Measurements from ENCODE around the gene GSTK1.

The GSTK1 gene

GRCh38 chr7:143236408-143236990 lies 26.7 kb upstream of the GSTK1 start:
- Mint-ChIP-seq H3K27ac (no peak overlapping the region), H3K4me1 (peaks cover 11% of the 10 kb centered on the region), H3K4me3 (no peak overlapping the region), H3K27me3 (ENCODE audit: low read depth, poor library complexity) (peaks cover 33% of the 10 kb centered on the region), H3K9me3 (peaks cover 47% of the 10 kb centered on the region), H3K36me3 (ENCODE audit: low read depth) (peaks cover 13% of the 10 kb centered on the region)
- no peak for TF ChIP-seq CTCF (IDR thresholded peaks at IDR 0.05)
- DNase-seq, result no peak

- no peak overlapping the region for H3K4me3 Mint-ChIP-seq
- H3K27ac Mint-ChIP-seq, result no peak overlapping the region
- no peak for DNase-seq
- peaks cover 37% of the 10 kb centered on the region for H3K27me3 Mint-ChIP-seq (ENCODE audit: low read depth, poor library complexity)
- peaks cover 20% of the 10 kb centered on the region for H3K4me1 Mint-ChIP-seq
- H3K9me3 Mint-ChIP-seq, result peaks cover 47% of the 10 kb centered on the region
- H3K36me3 Mint-ChIP-seq (ENCODE audit: low read depth), result peaks cover 13% of the 10 kb centered on the region
- TF ChIP-seq CTCF (IDR thresholded peaks at IDR 0.05), result no peak
Observed at GRCh38 chr7:143237366-143237765, 25.9 kb upstream of the GSTK1 start.

- Mint-ChIP-seq H3K36me3 (ENCODE audit: low read depth) (peaks cover 13% of the 10 kb centered on the region), H3K4me1 (peaks cover 29% of the 10 kb centered on the region), H3K27ac (no peak overlapping the region), H3K27me3 (ENCODE audit: low read depth, poor library complexity) (peaks cover 32% of the 10 kb centered on the region), H3K9me3 (peaks cover 44% of the 10 kb centered on the region), H3K4me3 (no peak overlapping the region)
- TF ChIP-seq CTCF (IDR thresholded peaks at IDR 0.05), result no peak
- no peak for DNase-seq
Observed at GRCh38 chr7:143238289-143238980, 24.8 kb upstream of the GSTK1 start.

GRCh38 chr7:143239813-143240212 lies 23.4 kb upstream of the GSTK1 start:
- no peak overlapping the region for H3K27ac Mint-ChIP-seq
- H3K4me3 Mint-ChIP-seq, result no peak overlapping the region

GRCh38 chr7:143240291-143241168 lies 22.7 kb upstream of the GSTK1 start:
- no peak overlapping the region for H3K27ac Mint-ChIP-seq
- peak; percentile 68 for DNase-seq
- peaks cover 29% of the 10 kb centered on the region for H3K9me3 Mint-ChIP-seq
- peaks cover 23% of the 10 kb centered on the region for H3K27me3 Mint-ChIP-seq (ENCODE audit: low read depth, poor library complexity)
- no peak overlapping the region for H3K4me3 Mint-ChIP-seq
- H3K36me3 Mint-ChIP-seq (ENCODE audit: low read depth), result peaks cover 13% of the 10 kb centered on the region
- H3K4me1 Mint-ChIP-seq, result peaks cover 41% of the 10 kb centered on the region
- TF ChIP-seq CTCF (IDR thresholded peaks at IDR 0.05), result peak; percentile 92

More at GRCh38 chr7:143239813-143240212, 23.4 kb upstream of the GSTK1 start:
- peaks cover 13% of the 10 kb centered on the region for H3K36me3 Mint-ChIP-seq (ENCODE audit: low read depth)
- peaks cover 34% of the 10 kb centered on the region for H3K9me3 Mint-ChIP-seq
- H3K27me3 Mint-ChIP-seq (ENCODE audit: low read depth, poor library complexity), result peaks cover 28% of the 10 kb centered on the region
- TF ChIP-seq CTCF (IDR thresholded peaks at IDR 0.05), result no peak
- peaks cover 41% of the 10 kb centered on the region for H3K4me1 Mint-ChIP-seq
- no peak for DNase-seq
